Stimulated activated CD4-positive, alpha-beta T cell treated with anti-CD3 and anti-CD28 coated beads, Interleukin-1b, Interleukin-23, amount 100 ng/mL, for 48 hours (primary cell): ENCODE results near the gene ATG12.

Source experiments
- DNase-seq: peaks from one replicate; pipeline ENCODE4 v3.0.0-alpha.2; 2020

The ATG12 gene

GRCh38 chr5:115806986-115807653 is 34.2 kb downstream of the ATG12 start:
- DNase-seq = no peak

- no peak for DNase-seq
These were observed 39.4 kb downstream of the ATG12 start for GRCh38 chr5:115801984-115802383.

- DNase-seq = no peak
These were observed 40.2 kb downstream of the ATG12 start for GRCh38 chr5:115801152-115801551.

- DNase-seq = no peak
These were observed 41.3 kb downstream of the ATG12 start for GRCh38 chr5:115800108-115800507.

GRCh38 chr5:115798252-115798651 is 43.1 kb downstream of the ATG12 start:
- no peak for DNase-seq

- no peak for DNase-seq
These were observed 44.7 kb downstream of the ATG12 start for GRCh38 chr5:115796656-115797055.

- no peak for DNase-seq
These were observed 45.7 kb downstream of the ATG12 start for GRCh38 chr5:115795700-115796099.

- no peak for DNase-seq
These were observed 52.9 kb downstream of the ATG12 start for GRCh38 chr5:115788440-115788839.

GRCh38 chr5:115787426-115787825 is 53.9 kb downstream of the ATG12 start:
- no peak for DNase-seq

- DNase-seq = no peak
These were observed 55.8 kb downstream of the ATG12 start for GRCh38 chr5:115785381-115786065.

GRCh38 chr5:115778417-115778816 is 62.9 kb downstream of the ATG12 start:
- no peak for DNase-seq
